NOMO-1 treated with DMSO at 0.1 percent for 48 hours (cell line): ENCODE measurements around the gene AGA.

Experiments
- DNase-seq: peaks from one replicate; lab custom pipeline; 2025; ENCODE audit not compliant: unreplicated experiment; lab: John Stamatoyannopoulos, UW

Gene AGA

DNA sequence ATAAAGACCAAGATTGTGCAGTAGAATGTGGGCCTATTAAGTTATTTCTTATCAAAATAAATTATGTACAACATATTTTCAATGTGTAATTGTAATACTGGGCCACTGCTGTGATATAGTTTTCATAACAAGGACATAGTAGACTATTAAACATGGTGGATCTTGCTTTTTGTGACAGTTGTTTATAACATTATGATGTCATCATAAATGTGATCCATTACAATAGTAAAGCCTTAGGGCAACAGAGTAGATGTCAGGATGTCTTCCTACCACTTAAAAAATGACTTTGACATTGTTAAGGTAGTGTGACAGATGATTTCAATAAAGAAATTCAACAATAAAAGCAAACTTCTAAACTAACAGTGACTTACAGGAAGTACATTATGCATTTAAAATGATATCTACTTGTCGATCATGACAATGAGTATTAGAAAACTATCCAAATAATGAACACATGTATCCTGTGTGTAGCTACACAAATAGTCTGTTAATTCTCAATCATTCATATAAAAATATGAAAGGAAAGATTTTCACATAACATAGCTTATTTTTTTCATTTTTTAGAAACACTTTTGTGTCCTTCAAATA lies 5.3 kb upstream of the AGA start:
- DNase-seq, result no peak

DNA sequence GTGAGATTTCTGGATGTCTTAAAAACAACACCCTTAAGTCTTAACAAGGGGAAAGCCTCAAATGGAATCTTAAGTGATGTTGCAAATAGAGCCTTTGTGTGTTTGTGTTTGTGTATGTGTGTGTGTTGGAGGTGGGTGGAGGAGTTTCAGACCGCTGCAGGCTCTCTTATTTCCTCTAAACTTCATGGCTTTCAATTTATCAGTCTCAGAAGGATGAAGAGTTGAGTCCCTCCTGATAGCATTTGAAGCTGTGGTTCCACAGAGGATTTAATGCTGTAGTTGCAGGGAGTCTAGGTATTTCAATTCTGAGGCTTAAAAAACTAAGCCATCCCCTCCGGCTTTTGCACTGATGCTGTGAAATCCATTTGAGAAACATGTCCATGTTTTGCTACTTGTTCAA lies 4.3 kb upstream of the AGA start:
- no peak for DNase-seq

DNA sequence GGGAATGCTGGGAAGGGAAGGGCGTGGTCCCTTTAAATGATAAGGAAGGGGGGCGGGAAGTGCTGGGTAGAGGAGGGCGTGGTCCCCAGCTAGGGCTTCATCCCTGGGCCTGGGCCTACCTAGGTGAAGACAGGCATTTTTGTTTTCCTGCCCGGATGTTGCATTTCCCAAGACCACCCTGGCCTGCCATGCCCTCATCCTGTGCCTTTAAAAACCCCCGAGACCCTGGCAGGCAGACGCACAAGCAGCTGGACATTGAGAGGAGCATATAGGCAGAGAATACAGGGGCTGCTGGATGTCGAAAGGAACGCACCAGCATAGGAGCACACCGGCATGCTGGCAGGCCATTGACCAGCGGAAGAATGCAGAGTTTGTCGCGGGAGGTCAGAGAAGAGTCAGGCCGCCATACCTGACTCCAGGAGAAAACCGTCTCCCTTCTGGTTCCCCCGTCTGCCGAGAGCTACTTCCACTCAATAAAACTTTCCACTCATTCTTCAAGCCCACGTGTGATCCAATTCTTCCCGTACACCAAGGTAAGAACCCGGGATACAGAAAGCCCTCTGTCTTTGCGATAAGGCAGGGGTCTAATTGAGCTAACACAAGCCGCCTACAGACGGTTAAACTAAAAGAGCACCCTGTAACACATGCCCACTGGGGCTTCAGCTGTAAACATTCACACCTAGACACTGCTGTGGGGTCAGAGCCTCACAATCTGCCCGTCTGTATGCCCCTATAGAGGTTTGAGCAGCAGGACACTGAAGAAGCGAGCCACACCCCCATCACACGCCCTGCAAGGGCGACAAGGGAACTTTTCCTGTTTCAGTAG lies 2.9 kb upstream of the AGA start:
- DNase-seq, result no peak

DNA sequence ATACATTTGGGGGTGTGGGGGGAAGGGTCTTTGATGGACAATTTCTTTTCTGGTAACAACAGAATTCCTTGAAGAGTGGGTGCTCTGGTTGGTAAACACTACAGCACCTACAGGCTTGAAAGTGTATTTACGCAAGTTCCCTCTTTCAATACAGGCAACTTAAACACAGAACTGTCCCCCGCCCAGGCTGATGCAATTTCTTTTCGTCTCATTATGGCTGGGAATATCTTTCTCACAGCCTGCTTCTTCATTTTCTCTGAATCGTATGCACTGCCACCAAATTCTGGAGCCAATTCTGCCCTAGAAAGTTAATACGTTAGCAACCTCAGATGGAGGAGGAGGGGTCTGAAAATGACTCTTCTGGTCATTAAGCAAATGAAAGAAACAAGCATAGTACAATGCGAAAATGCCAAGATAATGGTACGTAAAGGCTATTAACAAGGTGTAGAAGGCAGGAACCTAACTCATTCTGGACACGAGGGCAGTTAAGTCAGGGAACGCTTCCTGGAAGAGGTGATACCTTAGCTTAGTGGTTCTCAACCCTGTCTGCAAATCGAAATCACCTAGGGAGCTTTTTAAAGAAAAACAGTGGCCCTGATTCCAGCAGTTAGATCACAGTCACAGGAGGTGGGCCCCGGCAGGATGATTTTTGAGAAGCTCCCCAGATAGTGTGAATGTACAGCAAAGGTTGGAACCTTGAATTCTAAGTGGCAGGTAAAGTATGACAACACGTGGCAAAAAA lies 1.0 kb downstream of the AGA start:
- peak; percentile 83 for DNase-seq

DNA sequence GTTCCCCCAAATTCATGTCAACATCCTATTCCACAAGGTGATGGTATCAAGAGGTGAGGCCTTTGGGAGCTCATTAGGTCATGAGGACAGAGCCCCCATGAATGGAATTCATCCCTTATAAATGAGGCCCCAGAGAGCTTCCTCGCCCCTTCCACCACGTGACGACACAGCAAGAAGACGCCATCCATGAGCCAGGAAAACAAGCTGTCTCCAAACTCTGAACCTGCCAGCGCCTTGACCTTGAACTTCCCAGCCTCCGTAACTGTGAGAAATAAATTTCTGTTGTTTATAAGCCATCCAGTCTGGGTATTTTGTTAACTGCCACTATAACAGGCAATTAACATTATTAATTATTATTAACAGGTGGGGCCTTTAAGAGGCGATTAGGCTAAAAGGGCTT lies 5.8 kb downstream of the AGA start:
- DNase-seq, result no peak

DNA sequence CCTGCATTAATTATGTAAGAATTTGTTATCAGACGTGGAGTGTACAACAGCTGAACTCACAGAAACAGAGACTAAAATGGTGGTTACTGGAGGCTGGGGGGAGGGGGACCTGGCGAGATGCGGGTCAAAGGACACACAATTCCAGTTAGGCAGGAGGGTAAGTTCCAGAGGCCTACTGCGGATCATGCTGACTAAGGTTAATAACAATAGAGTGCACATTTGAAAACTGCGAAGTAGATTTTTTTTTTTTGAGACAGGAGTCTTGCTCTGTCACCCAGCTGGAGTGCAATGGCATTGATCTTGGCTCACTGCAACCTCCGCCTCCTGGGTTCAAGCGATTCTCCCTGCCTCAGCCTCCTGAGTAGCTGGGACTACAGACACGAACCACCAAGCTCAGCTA lies 7.6 kb downstream of the AGA start:
- no peak for DNase-seq

DNA sequence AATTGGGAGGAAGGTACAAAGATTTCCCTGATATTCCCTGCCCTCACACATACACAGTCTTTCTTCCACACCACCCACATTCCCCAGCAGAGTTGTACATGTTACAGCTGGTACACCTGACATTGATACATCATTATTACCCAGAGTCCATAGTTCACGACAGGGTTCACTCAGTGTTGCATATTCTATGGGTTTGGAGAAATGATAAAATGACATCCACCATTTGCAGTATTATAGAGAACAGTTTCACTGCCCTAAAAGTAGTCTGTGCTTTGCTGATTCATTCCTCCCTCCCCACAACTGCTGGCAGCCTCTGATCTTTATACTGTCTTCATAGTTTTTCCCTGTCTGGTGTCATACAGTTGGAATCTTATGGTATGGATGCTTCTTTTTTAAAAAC lies 15.0 kb downstream of the AGA start:
- DNase-seq, result no peak

DNA sequence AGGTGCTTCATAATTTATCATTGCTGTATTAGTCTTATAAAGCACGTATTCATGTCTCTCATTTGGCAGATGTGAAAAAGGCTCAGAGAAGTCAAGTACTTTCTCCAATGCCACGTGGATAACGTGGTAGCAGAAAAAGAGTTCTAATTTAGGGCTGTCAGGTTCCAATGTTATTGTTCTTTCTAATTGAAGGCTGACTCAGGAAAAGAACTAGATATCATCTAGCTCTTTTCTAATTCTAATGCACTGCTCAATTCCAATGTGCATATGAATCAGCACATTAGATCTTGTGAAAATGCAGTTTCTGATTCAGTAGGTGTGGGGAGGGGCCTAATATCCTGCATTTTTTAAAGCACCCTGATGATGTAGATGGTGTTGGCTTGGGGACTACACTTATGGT lies 22.8 kb downstream of the AGA start:
- DNase-seq, result no peak

DNA sequence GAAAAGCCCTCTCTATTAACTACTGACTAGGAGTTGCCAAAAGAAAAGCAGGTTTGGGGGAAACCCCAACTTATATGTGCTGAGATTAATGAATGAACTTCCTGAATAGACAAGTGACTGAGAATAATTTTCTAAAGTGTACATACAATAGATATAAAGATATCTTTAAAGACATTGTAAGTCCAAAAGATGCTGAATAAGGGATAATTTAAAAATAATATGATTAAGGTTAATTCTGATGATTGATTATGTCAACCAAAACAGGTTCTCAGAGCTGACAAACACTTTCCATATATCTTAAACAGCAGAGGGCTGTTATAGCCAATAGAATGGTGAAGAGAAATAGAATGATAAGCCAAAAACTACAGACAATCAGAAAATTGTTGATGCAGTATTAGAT lies 28.6 kb downstream of the AGA start:
- DNase-seq, result no peak

DNA sequence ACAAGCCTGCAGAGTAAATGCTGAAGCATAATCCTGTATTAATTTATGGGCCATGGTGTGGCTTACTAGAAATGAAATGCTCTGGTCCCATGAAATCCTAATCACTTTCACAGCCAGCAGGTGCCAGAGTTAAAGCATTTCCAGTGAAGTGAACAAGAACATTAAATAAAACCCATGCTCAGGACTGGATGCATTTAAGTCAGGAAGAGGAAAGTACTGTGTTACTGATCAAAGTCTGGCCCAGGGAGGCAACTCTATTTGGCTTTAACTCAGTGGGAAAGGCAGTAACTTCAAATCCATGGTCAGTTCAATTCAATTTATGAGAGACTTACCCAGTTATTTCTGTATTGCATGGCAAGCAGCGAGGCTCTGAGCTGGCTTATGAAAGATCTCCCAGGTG lies 29.2 kb downstream of the AGA start:
- no peak for DNase-seq

DNA sequence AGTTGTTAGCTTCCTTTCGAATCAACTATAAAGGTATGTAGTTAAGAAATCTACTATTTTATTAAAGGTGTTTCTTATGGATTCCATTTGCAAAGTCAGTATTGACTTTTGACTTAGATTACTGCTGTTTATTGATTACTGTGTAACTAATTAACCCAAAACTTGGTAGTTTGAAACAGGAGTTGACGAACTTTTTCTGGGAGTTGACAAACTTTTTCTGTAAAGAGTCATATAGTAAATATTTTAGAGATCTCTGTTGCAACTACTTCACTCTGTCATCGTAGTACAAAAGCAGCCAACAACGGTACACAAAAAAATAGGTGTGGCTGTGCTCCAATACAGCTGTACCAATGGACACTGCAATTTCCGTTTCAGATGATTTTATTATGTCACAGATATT lies 30.2 kb downstream of the AGA start:
- no peak for DNase-seq

DNA sequence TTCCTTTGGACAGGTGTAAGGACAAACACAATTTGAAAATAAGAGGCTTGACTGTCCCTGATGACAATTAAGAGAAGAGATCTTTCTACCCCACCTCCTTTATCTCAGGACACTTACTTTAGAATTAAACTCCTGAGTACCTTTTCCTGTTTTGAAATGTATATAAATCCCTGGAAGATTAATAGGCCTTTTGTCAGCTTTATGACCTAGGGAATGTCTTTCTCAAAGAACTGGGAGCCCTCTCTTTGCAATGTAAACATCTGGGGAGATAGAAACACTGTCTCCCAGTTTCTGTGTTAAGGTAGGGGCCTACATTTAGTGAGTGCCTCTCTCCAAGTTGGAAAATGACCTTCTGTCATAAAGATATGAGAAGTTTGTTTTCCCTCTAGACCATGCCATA lies 31.7 kb downstream of the AGA start:
- DNase-seq, result no peak

DNA sequence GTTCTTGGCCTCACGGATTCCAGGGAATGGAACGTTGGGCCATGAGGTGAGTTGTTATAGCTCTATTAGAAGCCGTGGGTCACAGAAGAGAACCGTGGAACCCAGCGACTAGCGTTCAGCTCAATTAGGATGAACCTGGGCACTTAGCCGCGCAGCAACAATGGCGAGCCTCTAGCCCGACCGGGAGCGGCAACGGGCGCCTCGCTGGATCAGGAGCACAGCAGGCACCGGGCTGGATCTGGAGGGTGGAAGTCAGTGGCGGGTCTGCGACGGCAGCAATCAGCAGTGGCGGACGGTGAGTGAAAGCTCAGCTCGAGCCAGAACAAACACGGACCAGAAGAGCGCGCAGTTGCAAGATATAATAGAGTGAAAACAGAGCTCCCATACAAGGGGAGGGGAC lies 34.2 kb downstream of the AGA start:
- no peak for DNase-seq

DNA sequence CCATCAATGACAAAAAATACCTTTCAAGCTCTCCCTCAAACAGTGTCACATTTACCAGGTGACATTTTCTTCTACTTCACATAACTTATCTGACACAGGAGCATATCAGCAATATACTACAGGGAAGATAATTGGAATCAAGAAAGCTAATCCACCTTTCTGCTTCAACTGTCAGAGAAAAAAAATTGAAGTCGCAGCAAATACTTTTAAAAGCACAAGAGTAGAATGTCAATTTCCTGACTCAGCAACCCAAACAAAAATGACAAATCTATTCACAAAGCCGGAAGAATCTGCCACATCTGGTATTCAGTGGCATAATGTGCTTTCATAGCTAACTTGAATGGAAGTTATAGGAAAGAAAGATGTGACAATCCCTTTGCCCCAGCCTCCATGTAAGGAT lies 36.7 kb downstream of the AGA start:
- DNase-seq, result no peak

DNA sequence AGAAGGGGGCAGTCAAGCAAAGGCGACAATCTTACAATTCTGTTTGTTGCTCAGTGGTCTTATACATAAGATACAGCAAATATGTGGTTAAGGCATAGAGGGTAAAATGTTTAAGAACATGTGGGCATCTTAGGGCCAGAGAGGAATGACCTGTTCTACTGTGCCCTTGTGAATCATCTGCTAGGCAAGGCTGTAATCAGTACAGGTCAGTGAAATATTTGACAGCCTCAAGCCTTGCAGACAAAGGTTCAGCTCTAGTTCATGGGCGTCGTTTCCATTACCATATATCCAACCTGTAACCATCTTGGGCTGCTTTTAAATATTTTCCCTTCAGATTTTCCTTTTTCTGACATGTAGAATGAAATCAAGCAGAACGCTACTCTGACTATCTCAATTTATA lies 37.3 kb downstream of the AGA start:
- no peak for DNase-seq

DNA sequence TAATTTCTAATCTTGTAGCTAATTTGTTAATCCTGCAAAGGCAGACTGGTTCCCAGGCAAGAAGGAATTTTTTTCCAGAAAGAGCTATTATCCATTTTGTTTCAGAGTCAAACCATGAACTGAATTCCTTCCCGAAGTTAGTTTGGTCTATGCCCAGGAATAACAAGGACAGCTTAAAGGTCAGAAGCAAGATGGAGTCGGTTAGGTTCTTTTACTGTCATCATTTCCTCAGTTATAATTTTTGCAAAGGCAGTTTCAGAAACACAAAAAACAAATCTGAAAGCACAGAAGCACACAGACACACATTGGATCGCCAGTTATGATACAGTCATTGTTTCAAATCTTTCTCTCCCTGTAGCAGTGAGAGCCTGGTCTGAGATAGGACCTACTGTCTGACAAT lies 37.9 kb downstream of the AGA start:
- DNase-seq, result no peak

DNA sequence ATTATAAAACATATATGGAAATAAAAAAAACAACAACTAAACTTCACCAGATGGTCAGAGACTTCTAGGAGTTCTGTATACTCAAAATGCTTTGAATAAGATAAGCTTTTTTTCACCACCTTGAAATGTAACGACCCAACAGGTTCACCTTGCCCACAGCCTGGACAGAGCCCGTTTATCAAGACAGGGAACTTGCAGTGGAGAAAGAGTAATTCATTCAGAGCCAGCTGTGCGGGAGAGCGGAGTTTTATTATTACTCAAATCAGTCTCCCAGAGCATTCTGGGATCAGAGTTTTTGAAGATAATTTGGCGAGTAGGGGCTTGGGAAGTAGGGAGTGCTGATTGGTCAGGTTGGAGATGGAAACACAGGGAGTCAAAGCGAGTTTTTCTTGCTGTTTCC lies 38.5 kb downstream of the AGA start:
- DNase-seq, result no peak

DNA sequence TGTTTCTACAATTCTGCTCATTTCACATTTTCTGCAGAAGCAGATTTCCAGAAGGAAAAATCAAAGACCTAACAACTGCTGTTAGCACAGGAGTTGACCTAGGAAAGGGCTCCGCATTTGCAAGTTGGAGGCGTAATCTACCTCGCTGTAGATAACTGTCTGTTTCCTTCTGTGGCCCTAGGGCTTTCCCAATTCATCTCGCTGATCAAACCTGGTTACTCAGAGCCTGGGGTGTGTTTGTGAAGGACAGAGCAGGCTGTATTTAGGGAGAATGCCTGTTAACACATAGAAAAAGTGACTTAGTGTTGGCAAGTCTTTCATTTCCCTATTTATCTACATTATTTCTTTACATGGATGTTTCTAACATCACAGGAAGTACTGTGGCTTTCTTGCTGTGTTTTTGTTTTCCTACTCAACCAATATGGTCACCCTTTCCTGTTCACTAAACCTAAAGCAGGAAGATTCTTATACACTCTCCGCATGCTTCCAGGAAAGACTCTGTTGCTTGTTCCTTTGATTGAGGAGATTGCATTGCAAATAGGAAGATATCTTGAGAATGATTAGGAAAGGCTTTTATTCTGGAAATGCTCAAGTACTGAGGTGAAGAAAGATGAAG lies 40.5 kb downstream of the AGA start:
- peak; percentile 39 for DNase-seq

DNA sequence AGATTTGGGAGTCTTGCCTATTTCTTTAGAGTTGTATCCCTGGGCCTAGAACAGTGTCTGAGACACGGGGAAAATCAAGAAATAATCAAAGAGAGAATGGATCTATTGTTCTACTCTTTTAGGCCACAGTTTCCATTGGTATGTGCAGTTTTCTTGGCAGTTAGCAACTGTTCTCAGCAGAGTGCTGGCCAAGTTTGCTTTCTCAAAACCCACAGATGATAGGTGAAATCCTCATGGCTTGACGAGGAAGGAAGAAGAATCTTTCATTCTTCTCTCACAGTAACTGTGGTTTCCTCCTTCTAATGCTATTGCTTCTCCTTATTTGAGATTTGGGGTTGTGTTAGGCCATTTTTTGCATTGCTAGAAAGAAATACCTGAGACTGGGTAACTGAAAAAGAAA lies 42.2 kb downstream of the AGA start:
- no peak for DNase-seq

DNA sequence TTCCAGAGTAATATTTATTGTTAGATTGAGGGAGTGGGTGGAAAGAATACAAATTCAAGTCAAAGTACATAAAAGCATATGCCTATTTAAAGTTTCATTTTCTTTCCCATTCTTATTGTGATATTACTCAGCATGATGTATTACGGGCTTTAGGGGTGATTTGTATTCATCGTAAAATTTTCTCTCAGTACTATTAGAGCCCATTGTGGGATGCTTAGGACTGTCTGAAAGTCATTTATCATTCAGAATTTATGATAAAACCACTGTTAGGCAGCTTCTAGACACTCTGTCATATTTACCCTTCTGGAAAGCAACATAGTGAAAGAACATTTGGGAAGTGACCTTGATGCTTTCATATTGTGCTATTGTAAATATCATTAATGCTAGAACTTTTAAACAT lies 45.9 kb downstream of the AGA start:
- no peak for DNase-seq

DNA sequence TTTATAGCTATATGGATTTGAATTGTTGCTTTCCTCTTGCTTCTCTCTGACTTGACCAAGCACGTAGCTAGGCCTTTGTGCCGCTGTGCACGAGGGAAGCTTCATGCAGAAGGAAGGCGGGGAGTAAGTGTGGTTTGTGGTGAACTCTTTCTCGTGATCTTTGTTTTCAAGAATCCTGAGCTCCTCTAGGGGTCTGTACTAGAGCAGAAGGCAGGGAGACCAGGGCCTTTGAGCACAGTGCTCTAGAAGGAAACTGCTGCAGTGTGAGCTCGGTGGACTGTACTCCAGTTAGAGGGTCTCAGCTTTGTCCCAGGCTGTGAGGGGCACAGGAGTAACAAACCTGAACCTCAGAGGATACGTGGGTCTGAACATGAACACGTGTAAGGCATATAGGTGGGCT lies 49.0 kb downstream of the AGA start:
- DNase-seq, result no peak

DNA sequence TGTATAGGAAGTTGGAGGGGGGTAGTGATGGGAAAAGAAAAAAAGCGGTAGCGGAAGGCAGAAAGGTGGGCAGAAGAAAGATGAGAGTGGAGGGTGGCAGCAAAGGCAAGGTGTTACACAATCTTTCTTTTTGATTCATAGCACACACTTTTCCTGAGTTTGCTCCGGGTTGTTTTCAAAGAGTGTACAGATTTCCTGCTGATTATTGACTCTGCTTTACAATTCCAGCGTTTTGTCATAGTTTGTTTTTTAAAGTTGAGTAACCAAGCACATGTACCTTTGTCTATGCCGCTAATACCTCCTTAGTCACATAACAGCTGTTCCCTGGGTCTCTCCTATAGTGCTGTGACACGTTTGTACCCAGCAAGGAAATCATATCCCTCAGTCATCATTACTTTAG lies 50.3 kb downstream of the AGA start:
- no peak for DNase-seq
